Ovary (tissue), 9 donors: Measurements from ENCODE around the gene ADGRE3. TPM values are rescaled to one million over a fixed set of nuclear protein-coding genes. Genes with fewer than 3 reads are reported as not detected.
"Not testable (repeated sequence)": the region's sequence is repeated elsewhere in the genome, so short reads cannot be mapped to it uniquely, and the experiment has no call there.

Source experiments
- DNase-seq, 5 donors: peaks; one replicate each; pipeline ENCODE4 v3.0.0-alpha.2; 2019 to 2020
- H3K27ac ChIP-seq, 2 donors: fragments of 200-600 bp; one replicate each; pipeline versions ENCODE4 v1.5.1 to v1.8.0; 2019 to 2022
- H3K27me3 ChIP-seq: fragments of 200-600 bp; one replicate; pipeline ENCODE4 v1.8.0; 2022
- H3K36me3 ChIP-seq: fragments of 200-600 bp; sonication (generic); one replicate; pipeline ENCODE4 v1.5.1; 2019
- H3K4me1 ChIP-seq: one replicate; pipeline ENCODE4 v1.8.1; 2013; ENCODE audit warnings: mild to moderate bottlenecking, moderate library complexity; ENCODE audit not compliant: insufficient read depth
- H3K4me3 ChIP-seq: fragments of 200-600 bp; sonication (generic); one replicate; pipeline ENCODE4 v1.5.1; 2017
- H3K9me3 ChIP-seq, 2 donors: fragments of 200-600 bp in 1 of 2; sonication (generic) in 1 of 2; one replicate each; pipeline versions ENCODE4 v1.5.1 to v1.8.1; 2013 to 2019; ENCODE audit warnings: mild to moderate bottlenecking in 1 of 2, moderate library complexity in 1 of 2
- CTCF ChIP-seq, 3 donors: fragments of 450-650 bp in 2 of 3; fragments of 200-600 bp in 1 of 3; IDR thresholded peaks; one replicate each; pipeline versions ENCODE4 v1.5.1 to v1.8.0; 2016 to 2022; ENCODE audit warnings: antibody characterized with exemption in 3 of 3, mild to moderate bottlenecking in 1 of 3
- EP300 ChIP-seq: sonication (generic); formaldehyde crosslinking; IDR thresholded peaks from one replicate; pipeline ENCODE4 v1.6.1; 2017; ENCODE audit warnings: antibody characterized with exemption
- POLR2A ChIP-seq: fragments of 450-650 bp; IDR thresholded peaks from one replicate; pipeline ENCODE4 v1.6.1; 2017; ENCODE audit warnings: antibody characterized with exemption, mild to moderate bottlenecking, moderate library complexity
- WGBS, 3 donors: extraction: QIAGEN DNeasy Blood & Tissue Kit in 1 of 3; methylation state at CpG; one replicate each; pipeline versions ENCODE4 v1.1.5 to v1.1.7; 2013 to 2017; 5-methylcytosine and 5-hydroxymethylcytosine counted together
- intact Hi-C, 4 donors: fragments of 100-400 bp; cut with DNase I; formaldehyde crosslinking; loops; one replicate each; pipeline versions ENCODE4 v1.11.0 to v1.15.1; 2022 to 2023
- polyA plus RNA-seq, 2 donors: library from polyadenylated mRNA; stranded (reverse); fragments of 200-250 nt in 1 of 2; fragments of 350-450 nt in 1 of 2; fragmentation: Illumina TruSeq in 1 of 2; extraction: RNeasy Lipid Tissue Mini Kit (QIAGEN cat#74804) in 1 of 2; gene quantifications; one replicate each; pipeline ENCODE4 v1.2.3, GENCODE V29; 2013 to 2014
- total RNA-seq, 7 donors: library from RNA; depleted of rRNA in 2 of 7; stranded (reverse); fragments of >200 nt in 2 of 7; fragmentation: NEBNext Ultra II Directional in 3 of 7; extraction: Animal tissue kit (Norgen Biotek cat#: 25700) in 3 of 7; gene quantifications; one replicate each; pipeline versions ENCODE4 v1.1.0 to v1.2.4, GENCODE V29; 2016 to 2023
- donor health status: DM: no; HTN: no; CAD: no; lungs with moderate emphysema.
- donor health status: DM: no; HTN: no; CAD: no.
- donor health status: Bipolar disorder and iron deficiency.
- donor health status: DM: yes; HTN: yes; CAD: no.
- donor health status: DM: no; HTN: no; CAD: no.
- donor health status: DM: yes; HTN: yes; CAD: no.

ADGRE3 gene
- total and polyA plus RNA-seq, 9 donors, result 0.13 to 0.43 (median 0.15) TPM; not detected in 6

- no peak overlapping the region for H3K4me3 ChIP-seq
- no peaks in the 10 kb centered on the region for H3K36me3 ChIP-seq
- no peaks in the 10 kb centered on the region for H3K27me3 ChIP-seq
- H3K4me1 ChIP-seq, result no peaks in the 10 kb centered on the region
- WGBS, 3 donors, result 88 to 91% (median 90%) methylated on average over 3 of the region's 3 CpGs
- intact Hi-C loops, result no loop called here
- H3K9me3 ChIP-seq, result peaks cover 0 to 4% of the 10 kb centered on the region in 2 donors
- DNase-seq, result no peak
- H3K27ac ChIP-seq, result no peak overlapping the region
- TF ChIP-seq EP300 (no peak), CTCF (IDR thresholded peaks at IDR 0.05) (no peak), POLR2A (no peak)
Observed at GRCh38 chr19:14616407-14616806, 58.2 kb downstream of the ADGRE3 start.

GRCh38 chr19:14615623-14616022, 59.0 kb downstream of the ADGRE3 start:
- Histone ChIP-seq H3K9me3 (peaks cover 0 to 4% of the 10 kb centered on the region in 2 donors), H3K4me1 (no peaks in the 10 kb centered on the region), H3K4me3 (no peak overlapping the region), H3K27ac (no peak overlapping the region), H3K36me3 (no peaks in the 10 kb centered on the region), H3K27me3 (no peaks in the 10 kb centered on the region)
- intact Hi-C loops, result no loop called here
- WGBS, 3 donors, result 90 to 96% (median 94%) methylated on average over 8 of the region's 8 CpGs
- TF ChIP-seq CTCF (IDR thresholded peaks at IDR 0.05), result no peak
- no peak for TF ChIP-seq POLR2A
- TF ChIP-seq EP300, result no peak
- DNase-seq, result no peak

GRCh38 chr19:14614099-14614412, 60.6 kb downstream of the ADGRE3 start:
- intact Hi-C loops, result no loop called here
- DNase-seq, result no peak
- Histone ChIP-seq H3K9me3 (peaks cover 0 to 4% of the 10 kb centered on the region in 2 donors), H3K4me3 (no peak overlapping the region), H3K27me3 (no peaks in the 10 kb centered on the region), H3K4me1 (no peaks in the 10 kb centered on the region), H3K27ac (no peak overlapping the region), H3K36me3 (no peaks in the 10 kb centered on the region)
- WGBS, 3 donors, result 57 to 66% (median 62%) methylated on average over 4 of the region's 4 CpGs
- TF ChIP-seq POLR2A (no peak), EP300 (no peak), CTCF (IDR thresholded peaks at IDR 0.05) (no peak)

GRCh38 chr19:14613399-14614098, 61.1 kb downstream of the ADGRE3 start:
- H3K27me3 ChIP-seq, intact Hi-C loops, DNase-seq, H3K36me3 ChIP-seq, H3K27ac ChIP-seq, H3K4me1 ChIP-seq, H3K9me3 ChIP-seq, H3K4me3 ChIP-seq: not testable (repeated sequence)
- 71 to 75% (median 73%) methylated on average over 14 of the region's 14 CpGs for WGBS, 3 donors

GRCh38 chr19:14612657-14613056, 62.0 kb downstream of the ADGRE3 start:
- Histone ChIP-seq H3K4me3 (no peak overlapping the region), H3K36me3 (no peaks in the 10 kb centered on the region), H3K9me3 (no peaks in the 10 kb centered on the region), H3K27ac (no peak overlapping the region), H3K27me3 (no peaks in the 10 kb centered on the region), H3K4me1 (no peaks in the 10 kb centered on the region)
- DNase-seq, result no peak
- no peak for TF ChIP-seq POLR2A
- TF ChIP-seq EP300, result no peak
- no peak for TF ChIP-seq CTCF (IDR thresholded peaks at IDR 0.05)
- intact Hi-C loops, result no loop called here
- WGBS, 3 donors, result 74 to 84% (median 77%) methylated on average over 4 of the region's 4 CpGs

- intact Hi-C loops, H3K27me3 ChIP-seq, H3K36me3 ChIP-seq, H3K4me1 ChIP-seq, H3K4me3 ChIP-seq, H3K27ac ChIP-seq, H3K9me3 ChIP-seq, DNase-seq: not testable (repeated sequence)
- WGBS, 3 donors, result 63 to 88% (median 78%) methylated on average over 5 of the region's 5 CpGs
Observed at GRCh38 chr19:14612242-14612641, 62.4 kb downstream of the ADGRE3 start.
